Astrocyte (in vitro differentiated cells and primary cell): ENCODE results near the gene CIDEA.
"Not testable (repeated sequence)": the region's sequence is repeated elsewhere in the genome, so short reads cannot be mapped to it uniquely, and the experiment has no call there.

ENCODE experiments used
- CTCF ChIP-seq: IDR thresholded peaks from 2 replicates; pipeline ENCODE4 v1.5.1; 2011; ENCODE audit warnings: low read depth, mild to moderate bottlenecking, inconsistent platforms, low read length, moderate library complexity; ENCODE audit not compliant: insufficient read depth
- EZH2 ChIP-seq: IDR thresholded peaks from 2 replicates; pipeline ENCODE4 v1.6.1; 2012; ENCODE audit warnings: mild to moderate bottlenecking, low read length, inconsistent platforms; ENCODE audit not compliant: insufficient read depth

- TF ChIP-seq CTCF, EZH2: not testable (repeated sequence)
These were observed 30.8 kb upstream of the CIDEA start for GRCh38 chr18:12223326-12223725.
